Activated CD4-positive, alpha-beta T cell treated with anti-CD3 and anti-CD28 coated beads, Interleukin-2, amount 50 U/mL, for 48 hours (primary cell): ENCODE data around the gene PUS3.
"Not testable (repeated sequence)": the region's sequence is repeated elsewhere in the genome, so short reads cannot be mapped to it uniquely, and the experiment has no call there.

Source experiments
- DNase-seq, 2 experiments: peaks; one replicate each; pipeline ENCODE4 v3.0.0-alpha.2; 2020

Gene PUS3

GRCh38 chr11:125869521-125869920 is 33.5 kb downstream of the PUS3 start:
- no peak for DNase-seq

- not testable (repeated sequence) for DNase-seq
Measured at GRCh38 chr11:125865354-125865753, 37.7 kb downstream of the PUS3 start.

- not testable (repeated sequence) for DNase-seq
Measured at GRCh38 chr11:125862786-125863185, 40.2 kb downstream of the PUS3 start.

- not testable (repeated sequence) for DNase-seq
Measured at GRCh38 chr11:125857670-125858069, 45.3 kb downstream of the PUS3 start.

- DNase-seq: no peak
Measured at GRCh38 chr11:125846188-125846587, 56.8 kb downstream of the PUS3 start.
